Tongue (tissue), 2 donors: Measurements from ENCODE around the gene SPTBN5. TPM values are rescaled to one million over a fixed set of nuclear protein-coding genes. Genes with fewer than 3 reads are reported as not detected.

ENCODE experiments used
- DNase-seq: peaks from one replicate; pipeline ENCODE4 v3.0.0-alpha.2; 2015
- total RNA-seq: library from RNA; depleted of rRNA; stranded (reverse); fragments of >200 nt; gene quantifications from one replicate; pipeline ENCODE4 v1.2.3, GENCODE V29; 2014

Gene SPTBN5
- total RNA-seq, 1 donor from 2014 or later: 2.2 TPM

- DNase-seq: no peak
These were observed 32.6 kb upstream of the SPTBN5 start for GRCh38 chr15:41926185-41927056.

DNA sequence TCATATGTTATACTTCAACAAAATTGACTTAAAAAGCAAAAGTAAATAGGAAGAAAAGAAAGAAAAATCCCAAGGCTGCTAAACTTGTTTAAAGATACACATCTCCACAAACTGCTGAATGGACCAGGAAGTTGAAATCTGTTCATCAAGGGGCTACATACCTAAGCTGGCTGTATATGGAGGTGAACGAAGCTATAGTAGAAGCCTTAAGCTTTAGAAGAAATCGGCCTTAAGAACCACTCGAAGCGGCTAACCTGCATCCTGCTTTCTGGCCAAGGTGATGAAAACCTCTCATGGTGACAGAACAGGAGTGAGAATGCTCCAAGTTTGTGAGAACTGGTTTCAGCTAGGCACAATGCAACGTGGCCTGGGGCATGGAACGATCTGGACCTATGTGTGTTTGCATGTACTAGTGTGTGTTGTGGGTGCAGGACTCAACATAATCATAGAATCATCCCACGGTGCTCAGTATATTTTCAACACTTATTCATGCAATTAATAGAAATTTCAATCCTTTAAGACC lies 31.3 kb upstream of the SPTBN5 start:
- DNase-seq: no peak

- no peak for DNase-seq
These were observed 29.6 kb upstream of the SPTBN5 start for GRCh38 chr15:41923401-41923997.

DNA sequence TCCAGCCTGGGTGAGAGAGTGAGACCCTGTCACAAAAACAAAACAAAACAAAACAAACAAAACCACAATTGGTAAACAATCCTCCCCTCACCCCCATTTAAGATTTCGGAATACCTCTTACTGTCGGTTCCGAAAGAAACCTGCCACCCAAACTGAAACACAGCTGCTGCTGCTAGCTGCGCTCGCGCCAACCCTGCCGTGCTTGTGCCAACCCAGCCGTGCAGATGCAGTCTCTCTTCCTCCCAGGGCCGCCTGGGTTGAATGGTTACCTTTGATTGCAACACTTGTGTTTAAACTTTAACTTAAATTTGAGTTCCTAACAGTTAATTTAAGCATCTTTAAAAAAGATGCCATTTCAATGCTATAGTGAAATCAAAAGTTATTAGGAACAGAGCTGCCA lies 28.5 kb upstream of the SPTBN5 start:
- no peak for DNase-seq

DNA sequence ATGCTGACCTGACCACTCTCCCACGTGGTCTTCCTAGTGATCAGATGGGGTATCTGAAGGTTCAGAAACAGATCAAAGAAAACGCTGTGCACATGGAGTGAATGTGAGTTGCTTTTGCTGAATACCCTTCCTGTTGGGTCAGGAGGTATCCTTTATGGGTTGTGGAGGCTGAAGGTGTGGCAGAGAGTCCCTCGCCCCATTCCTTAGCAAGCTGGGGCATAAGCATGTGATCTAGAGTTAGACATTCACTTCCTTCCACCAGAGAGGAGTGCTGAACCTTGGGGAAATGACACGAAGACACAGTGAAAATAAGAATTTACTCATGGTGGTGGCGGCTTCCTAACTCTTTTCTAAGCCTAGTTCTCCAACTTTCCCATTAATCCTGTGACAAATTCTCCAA lies 27.8 kb upstream of the SPTBN5 start:
- no peak for DNase-seq

DNA sequence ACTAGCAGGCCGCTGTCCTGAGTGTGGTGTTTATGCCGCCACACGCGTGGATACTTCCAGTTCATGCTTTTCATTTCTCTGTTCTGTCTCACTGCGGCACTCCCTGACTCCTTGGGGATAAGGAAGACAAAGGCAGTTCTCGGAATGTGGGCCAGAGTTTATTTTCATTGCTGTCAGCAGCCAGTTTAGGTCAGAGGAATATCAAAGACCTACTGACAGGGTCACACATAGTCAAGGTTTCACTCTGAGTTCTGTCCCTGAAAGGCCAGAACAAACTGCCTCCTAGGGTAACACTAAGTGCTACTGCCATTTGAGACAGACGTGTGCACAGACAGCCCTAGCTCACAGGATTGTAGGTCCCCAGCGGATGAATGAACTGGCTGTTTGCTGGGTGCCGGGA lies 27.3 kb upstream of the SPTBN5 start:
- DNase-seq: no peak

- no peak for DNase-seq
These were observed 26.2 kb upstream of the SPTBN5 start for GRCh38 chr15:41919954-41920538.

- DNase-seq: no peak
These were observed 25.5 kb upstream of the SPTBN5 start for GRCh38 chr15:41919201-41919820.

GRCh38 chr15:41918506-41919126 lies 24.8 kb upstream of the SPTBN5 start:
- no peak for DNase-seq

- DNase-seq: no peak
These were observed 24.0 kb upstream of the SPTBN5 start for GRCh38 chr15:41917767-41918430.

- no peak for DNase-seq
These were observed 21.6 kb upstream of the SPTBN5 start for GRCh38 chr15:41915255-41915994.

- DNase-seq: peak; percentile 68
These were observed 20.6 kb upstream of the SPTBN5 start for GRCh38 chr15:41914411-41914810.

DNA sequence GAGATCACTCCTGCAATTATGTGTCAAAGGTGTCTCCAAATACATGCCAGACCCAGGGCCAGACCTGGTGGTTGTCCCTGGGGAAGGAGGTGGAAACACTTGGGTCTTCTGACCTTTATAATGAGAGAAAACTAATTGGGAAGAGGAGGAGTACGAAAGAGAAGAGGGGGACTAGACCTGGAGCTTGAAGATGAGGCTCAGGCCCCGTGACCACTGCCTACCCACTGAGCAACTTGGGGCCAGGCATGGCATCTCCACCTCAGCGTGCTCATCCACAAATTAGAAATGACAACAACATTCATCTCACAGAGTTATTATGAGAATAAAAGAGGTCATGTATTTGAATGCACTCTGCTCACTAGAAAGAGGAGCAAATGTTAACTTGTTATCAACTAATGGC lies 19.4 kb upstream of the SPTBN5 start:
- no peak for DNase-seq

- DNase-seq: no peak
These were observed 18.0 kb upstream of the SPTBN5 start for GRCh38 chr15:41911691-41912345.

- no peak for DNase-seq
These were observed 15.0 kb upstream of the SPTBN5 start for GRCh38 chr15:41908736-41909461.

DNA sequence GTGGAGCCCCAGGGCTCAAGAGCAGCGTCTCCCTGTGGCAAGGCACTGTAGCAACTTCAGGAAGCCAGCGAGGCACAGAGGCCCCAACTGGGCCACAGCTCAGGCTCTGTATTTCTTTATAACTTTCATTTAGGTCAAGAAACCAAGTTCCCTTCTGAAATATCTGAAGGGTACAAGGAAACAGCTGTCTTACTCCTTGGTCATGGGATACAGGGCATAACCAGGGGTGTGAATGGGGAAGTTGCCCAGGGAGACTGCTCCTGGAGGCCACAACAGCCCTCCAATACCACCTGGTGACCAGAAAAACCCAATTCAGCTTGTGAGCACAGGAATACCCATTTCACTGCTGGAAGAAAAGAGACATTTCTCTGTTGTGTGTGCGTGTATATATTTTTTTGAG lies 13.3 kb upstream of the SPTBN5 start:
- DNase-seq: no peak

DNA sequence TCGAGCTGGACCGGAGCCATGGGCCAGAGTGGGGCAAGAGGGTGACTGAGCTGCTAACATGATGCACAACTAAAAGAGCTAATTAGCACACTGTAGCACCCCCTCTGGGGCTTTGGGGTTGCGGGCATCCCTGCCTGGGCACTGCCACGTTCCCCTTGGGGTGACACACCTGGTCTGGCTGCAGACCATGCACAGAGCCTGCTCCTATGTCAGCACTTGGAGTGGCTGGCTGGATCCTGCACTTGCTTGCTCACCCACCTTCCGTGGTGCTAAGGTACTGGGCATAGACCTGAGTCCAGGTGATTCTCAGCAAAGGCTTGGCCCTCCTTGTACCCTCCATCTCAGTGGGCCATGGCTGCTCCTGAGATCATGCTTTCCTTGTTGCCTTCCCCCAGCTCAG lies 12.8 kb upstream of the SPTBN5 start:
- no peak for DNase-seq

GRCh38 chr15:41905036-41905793 lies 11.4 kb upstream of the SPTBN5 start:
- DNase-seq: no peak

DNA sequence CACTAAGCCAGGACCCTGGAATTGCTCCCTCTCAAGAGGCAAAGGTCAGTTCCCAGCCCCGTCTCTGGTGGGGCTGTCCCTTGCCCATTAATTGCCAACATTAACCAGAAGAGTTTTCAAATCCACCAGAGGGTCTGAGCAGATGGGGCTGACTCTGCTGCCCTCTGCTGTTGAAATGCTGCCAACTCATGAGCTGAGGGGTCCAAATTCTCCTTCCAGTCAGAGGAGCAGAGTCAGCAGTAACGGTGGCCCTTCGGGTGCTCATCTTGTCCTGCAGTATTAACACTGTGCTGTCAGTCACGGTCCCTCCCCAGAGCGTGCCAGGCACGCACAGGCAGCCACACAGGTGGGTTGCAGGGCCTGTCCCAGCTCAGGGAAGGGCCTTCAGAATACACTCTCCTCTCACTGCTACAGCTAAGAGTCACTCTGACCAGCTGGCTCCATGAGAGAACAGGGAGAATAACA lies 10.7 kb upstream of the SPTBN5 start:
- peak; percentile 91 for DNase-seq
